AG04449 (cell line): Measurements from ENCODE around the gene MAPK9.

Experiments
- CTCF ChIA-PET: fragments of 350-600 bp; formaldehyde crosslinking; extraction: SDS; loops from one replicate; lab custom pipeline; 2021; ENCODE audit warnings: antibody characterized with exemption; lab: Yijun Ruan, JAX
- POLR2A ChIA-PET: fragments of 400-600, 350-600 bp; formaldehyde crosslinking; extraction: SDS; loops from one replicate; lab custom pipeline; 2020; ENCODE audit warnings: antibody characterized with exemption, inconsistent platforms; lab: Yijun Ruan, JAX
- DNase-seq: peaks from one replicate; pipeline ENCODE4 v3.0.0-alpha.2; 2010; ENCODE audit warnings: low read depth, low spot score
- H3K4me3 ChIP-seq: 2 replicates; pipeline ENCODE4 v1.5.1; 2011; ENCODE audit warnings: low read depth, mild to moderate bottlenecking, control low read depth, low read length
- CTCF ChIP-seq: IDR thresholded peaks from one replicate; pipeline ENCODE4 v1.5.1; 2011; ENCODE audit warnings: mild to moderate bottlenecking, moderate library complexity, low read length, control low read depth, inconsistent platforms; ENCODE audit not compliant: insufficient read depth; ENCODE audit errors: missing control alignments

MAPK9 gene

GRCh38 chr5:180290568-180291233 lies 1.2 kb downstream of the MAPK9 start:
- POLR2A ChIA-PET, result no interaction called here
- DNase-seq, result no peak

GRCh38 chr5:180289966-180290365 lies 1.9 kb downstream of the MAPK9 start:
- H3K4me3 ChIP-seq, result no peak overlapping the region; the same call in 1 of the 2 replicates

More at GRCh38 chr5:180290568-180291233, 1.2 kb downstream of the MAPK9 start:
- no peak for TF ChIP-seq CTCF
- H3K4me3 ChIP-seq, result peak overlapping the region; percentile 76
- CTCF ChIA-PET, result interaction anchor here (0.6 to 7.7 kb wide), 12 partner anchors 8 to 315 kb away, joined by 3 to 279 read pairs (median 4); no protein-coding TSS in a partner anchor

GRCh38 chr5:180289433-180289832 lies 2.5 kb downstream of the MAPK9 start:
- DNase-seq, result no peak
- ChIA-PET POLR2A (no interaction called here), CTCF (interaction anchor here (1.1 to 7.7 kb wide), 5 partner anchors 26 to 317 kb away, joined by 3 to 279 read pairs (median 5); no protein-coding TSS in a partner anchor)
- H3K4me3 ChIP-seq, result no peak overlapping the region
- TF ChIP-seq CTCF, result no peak

More at GRCh38 chr5:180289966-180290365, 1.9 kb downstream of the MAPK9 start:
- TF ChIP-seq CTCF, result no peak
- ChIA-PET CTCF (interaction anchor here (1.0 to 7.7 kb wide), 9 partner anchors 12 to 316 kb away, joined by 3 to 279 read pairs (median 4); no protein-coding TSS in a partner anchor), POLR2A (no interaction called here)
- DNase-seq, result no peak

- DNase-seq, result no peak
- no peak overlapping the region for H3K4me3 ChIP-seq
- CTCF ChIA-PET, result interaction anchor here (1.0 to 1.3 kb wide), 2 partner anchors 9 to 183 kb away, joined by 3 to 5 read pairs; no protein-coding TSS in a partner anchor
- no peak for TF ChIP-seq CTCF
- POLR2A ChIA-PET, result no interaction called here
Measured at GRCh38 chr5:180287868-180288267, 4.0 kb downstream of the MAPK9 start.

GRCh38 chr5:180287404-180287803 lies 4.5 kb downstream of the MAPK9 start:
- TF ChIP-seq CTCF, result no peak
- DNase-seq, result no peak
- ChIA-PET CTCF (interaction anchor here (1.0 to 1.3 kb wide), 2 partner anchors 8 to 184 kb away, joined by 3 to 5 read pairs; no protein-coding TSS in a partner anchor), POLR2A (no interaction called here)
- no peak overlapping the region for H3K4me3 ChIP-seq

- POLR2A ChIA-PET, result no interaction called here
- DNase-seq, result no peak
- no peak for TF ChIP-seq CTCF
- H3K4me3 ChIP-seq, result no peak overlapping the region
- CTCF ChIA-PET, result interaction anchor here (1.0 to 1.3 kb wide), 3 partner anchors 10 to 189 kb away, joined by 3 to 4 read pairs (median 3); no protein-coding TSS in a partner anchor
Measured at GRCh38 chr5:180284149-180284548, 7.7 kb downstream of the MAPK9 start.
